ENCODE data around the gene ALDH16A1. TPM values are rescaled to one million over a fixed set of nuclear protein-coding genes. Genes with fewer than 3 reads are reported as not detected.

Gene ALDH16A1
- total and polyA plus RNA-seq, 2 of the 8 experiments (the other 6 are each of a cell fraction or from before 2014, with no cell fraction given) = 30.5 to 34.3 TPM

- Histone ChIP-seq H3K4me2 (ENCODE audit: insufficient read depth in 1 of 2, low read depth in 2 of 2, low read length in 2 of 2) (peak overlapping the region; percentile 85 to 88), H4K91ac (replicated peaks; ENCODE audit: insufficient read length, low read length) (no peak overlapping the region), H3K79me2 (ENCODE audit: control insufficient read depth in 1 of 2, insufficient read depth in 2 of 2, low read length in 2 of 2) (no peaks in the 10 kb centered on the region), H2BK5ac (ENCODE audit: low read depth, low read length) (no peak overlapping the region), H3K36me3 (ENCODE audit: control insufficient read depth in 2 of 4, insufficient read depth in 4 of 4, low read length in 3 of 4) (no peaks in the 10 kb centered on the region), H3K27ac (ENCODE audit: low read depth, low read length) (no peak overlapping the region), H2AFZ (ENCODE audit: low read length) (peak overlapping the region; percentile 17; the same call in 1 of the 2 replicates), H4K8ac (ENCODE audit: extremely low read depth, insufficient read depth, low read length) (no peak overlapping the region; the same call in none of the 2 replicates), H4K20me1 (replicated peaks in 1 of 2; ENCODE audit: control insufficient read depth in 1 of 2, insufficient read depth in 2 of 2, low read length in 2 of 2) (no peaks in the 10 kb centered on the region), H2BK12ac (ENCODE audit: low read depth, low read length) (no peak overlapping the region; the same call in 1 of the 2 replicates), H3K14ac (ENCODE audit: insufficient read length) (no peak overlapping the region), H3K9me3 (ENCODE audit: insufficient read depth in 2 of 2, low read depth in 1 of 2, low read length in 1 of 2) (no peaks in the 10 kb centered on the region), H3K4me3 (ENCODE audit: extremely low read depth in 1 of 4, insufficient read depth in 2 of 4, low read depth in 3 of 4, low read length in 4 of 4) (peak overlapping the region in 3 of 4 experiments; percentile 23 to 59 (median 28); a peak in 5 of 8 replicates), H2BK15ac (ENCODE audit: low read length) (peak overlapping the region; percentile 82; the same call in 1 of the 2 replicates), H3K4me1 (replicated peaks in 1 of 4; ENCODE audit: control insufficient read depth in 3 of 4, insufficient read depth in 4 of 4, low read length in 3 of 4) (peaks cover 7 to 29% (median 19%) of the 10 kb centered on the region in 4 experiments), H3K23ac (ENCODE audit: insufficient read length) (no peak overlapping the region), H3K56ac (replicated peaks; ENCODE audit: insufficient read length, low read depth, low read length) (no peak overlapping the region), H3K23me2 (ENCODE audit: low read depth, low read length) (peaks cover 12% of the 10 kb centered on the region; the same call in 1 of the 2 replicates), H3K18ac (ENCODE audit: extremely low read depth, low read length) (peak overlapping the region; percentile 51), H3K4ac (replicated peaks; ENCODE audit: insufficient read length, low read depth, low read length) (no peak overlapping the region), H2BK120ac (replicated peaks; ENCODE audit: low read depth, low read length) (no peak overlapping the region), H3K79me1 (ENCODE audit: low read depth, low read length) (no peaks in the 10 kb centered on the region), H4K5ac (ENCODE audit: insufficient read length, low read depth, low read length) (peak overlapping the region; percentile 12), H3K9ac (replicated peaks in 1 of 4; ENCODE audit: extremely low read depth in 1 of 4, low read depth in 3 of 4, low read length in 3 of 4) (no peak overlapping the region), H3K27me3 (replicated peaks in 1 of 4; ENCODE audit: control insufficient read depth in 3 of 4, extremely low read depth in 1 of 4, insufficient read depth in 3 of 4, low read length in 3 of 4) (peaks cover 23 to 61% (median 56%) of the 10 kb centered on the region in 4 experiments), H2BK20ac (ENCODE audit: low read length) (no peak overlapping the region), H2AK5ac (ENCODE audit: low read depth, low read length) (no peak overlapping the region)
- ChIA-PET POLR2A (ENCODE audit: partially characterized antibody) (interaction anchor here (0.9 to 1.4 kb wide), 3 partner anchors 9 to 25 kb away, joined by 3 to 4 read pairs (median 4); no protein-coding TSS in a partner anchor), CTCF (ENCODE audit: partially characterized antibody) (interaction anchor here (0.6 to 14.7 kb wide), 11 partner anchors 9 to 57 kb away, joined by 3 to 291 read pairs (median 6); partner anchors contain the start of gene PIH1D1)
- 6% methylated on average over 44 of the region's 58 CpGs; no CpG with 5 or more reads in 1 of the 2 experiments for WGBS, 2 experiments (ENCODE audit: extremely low coverage in 1 of 2, insufficient coverage in 1 of 2, insufficient read length in 1 of 2, insufficient replicate concordance in 2 of 2, low coverage in 1 of 2, low lambda C conversion rate in 2 of 2, missing lambda C conversion rate in 1 of 2)
- DNase-seq (ENCODE audit: low read depth in 1 of 2, low spot score in 2 of 2) (peak in 1 of 2 experiments; percentile 93), FAIRE-seq (no peak)
- TF ChIP-seq MAFK (IDR thresholded peaks at IDR 0.05; ENCODE audit: low read depth, low read length) (no peak), SUZ12 (IDR thresholded peaks at IDR 0.05; ENCODE audit: low read length) (no peak; the same call in none of the 2 replicates), CTCF (IDR thresholded peaks at IDR 0.05; ENCODE audit: control extremely low read depth in 1 of 3, insufficient read depth in 1 of 3, low read depth in 1 of 3, low read length in 3 of 3) (peak; percentile 82 to 90 (median 83)), EGR1 (IDR thresholded peaks at IDR 0.05; ENCODE audit: borderline replicate concordance, low read depth, low read length) (no peak), JUND (IDR thresholded peaks at IDR 0.05; ENCODE audit: low read length) (no peak), SIN3A (conservative IDR thresholded peaks at IDR 0.05 in 1 of 2, IDR thresholded peaks at IDR 0.05 in 1 of 2; ENCODE audit: low read depth in 1 of 2, low read length in 2 of 2) (no peak; a peak in 1 of 4 replicates), RAD21 (IDR thresholded peaks at IDR 0.05 in 1 of 2, conservative IDR thresholded peaks at IDR 0.05 in 1 of 2; ENCODE audit: low read depth in 2 of 2, low read length in 2 of 2) (peak; percentile 45 to 65), ASH2L (IDR thresholded peaks at IDR 0.05; ENCODE audit: low read length) (peak; percentile 48)
Measured at GRCh38 chr19:49422407-49423070, 30.5 kb upstream of the ALDH16A1 start.

All from H1 (cell line).